GM19193 (cell line): ENCODE results near the gene DCBLD2.

Source experiments
- POLR2A ChIP-seq: IDR thresholded peaks from 4 replicates; pipeline ENCODE4 v1.6.1; 2011; ENCODE audit not compliant: insufficient read depth, insufficient read length; ENCODE audit errors: extremely low read depth

Gene DCBLD2

DNA sequence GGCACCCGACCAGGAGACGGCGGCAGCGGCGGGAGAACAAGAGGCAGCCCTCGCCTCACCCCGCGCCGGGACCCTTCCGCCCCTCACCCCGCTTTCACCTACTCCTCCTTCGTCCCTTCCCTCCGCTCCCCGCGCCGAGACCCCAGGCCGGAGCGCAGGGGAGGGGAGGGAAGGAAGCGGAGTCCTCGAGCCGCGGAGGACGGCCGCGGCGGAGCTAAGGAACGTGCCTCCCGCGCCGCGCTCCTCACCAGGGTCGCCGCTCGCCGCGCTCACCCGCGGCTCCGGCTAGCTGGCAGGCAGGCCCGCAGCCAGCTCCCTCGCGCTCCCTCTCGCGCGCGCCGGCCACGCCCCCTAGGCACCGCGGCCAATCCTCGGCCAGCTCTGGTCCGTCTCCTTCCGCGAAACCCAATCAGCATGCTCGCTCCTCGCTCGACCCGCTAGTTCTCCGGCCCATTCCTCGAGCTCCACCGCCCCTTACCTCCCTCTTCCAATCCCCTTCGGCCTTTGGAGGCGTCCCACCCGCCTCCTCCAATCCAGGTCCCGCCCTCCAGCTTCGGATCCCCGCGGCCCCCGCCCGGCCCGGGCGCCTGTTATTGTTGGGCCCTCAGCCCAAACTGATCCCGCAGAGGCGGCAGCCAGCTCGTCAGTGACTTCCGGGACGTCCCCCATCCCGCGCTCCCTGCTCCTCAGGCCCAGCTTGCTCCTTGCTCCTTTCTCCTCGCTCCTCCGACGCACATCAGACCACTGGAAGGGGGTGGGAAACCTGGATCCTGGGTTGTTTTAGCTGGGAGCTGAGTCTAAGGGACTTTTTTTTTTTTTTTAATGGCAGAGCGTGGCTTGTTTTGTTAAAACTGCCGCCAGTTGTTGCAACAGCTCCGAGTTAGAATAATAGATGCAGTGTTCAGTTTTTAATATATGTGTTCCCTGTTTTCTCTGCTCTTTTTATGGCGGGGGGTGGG is at the start of gene DCBLD2:
Gene DCBLD2 (minus strand): TSS at position 304 of the 959 bp plus-strand sequence. CDS start 369 bp downstream, outside the sequence.
- peak; percentile 56 for TF ChIP-seq POLR2A

GRCh38 chr3:98945666-98946065 is 44.2 kb upstream of the DCBLD2 start:
- no peak for TF ChIP-seq POLR2A

- TF ChIP-seq POLR2A: no peak
Observed at GRCh38 chr3:98945101-98945524, 43.6 kb upstream of the DCBLD2 start.

GRCh38 chr3:98930413-98930812 is 28.9 kb upstream of the DCBLD2 start:
- TF ChIP-seq POLR2A: no peak

- no peak for TF ChIP-seq POLR2A
Observed at GRCh38 chr3:98921957-98922356, 20.5 kb upstream of the DCBLD2 start.

GRCh38 chr3:98920166-98920565 is 18.7 kb upstream of the DCBLD2 start:
- no peak for TF ChIP-seq POLR2A

DNA sequence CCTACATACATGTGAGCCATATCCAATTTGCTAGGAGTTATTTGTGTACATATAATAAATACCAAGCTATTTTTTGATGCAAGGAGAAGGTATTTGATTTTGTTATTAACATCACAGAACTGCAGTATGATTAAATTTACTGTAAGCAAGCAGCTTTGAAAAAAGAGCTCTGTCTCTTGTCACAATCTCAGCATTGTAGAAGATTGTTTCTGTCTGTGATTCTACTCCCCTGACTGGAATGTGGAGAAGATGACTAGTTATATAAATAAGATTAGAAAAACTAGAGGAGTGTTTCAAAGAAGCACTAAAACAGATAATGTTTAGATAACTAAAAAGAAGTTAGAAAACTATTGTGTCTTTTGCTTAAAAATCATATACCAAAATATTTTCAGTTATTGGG is 17.1 kb upstream of the DCBLD2 start:
- no peak for TF ChIP-seq POLR2A

DNA sequence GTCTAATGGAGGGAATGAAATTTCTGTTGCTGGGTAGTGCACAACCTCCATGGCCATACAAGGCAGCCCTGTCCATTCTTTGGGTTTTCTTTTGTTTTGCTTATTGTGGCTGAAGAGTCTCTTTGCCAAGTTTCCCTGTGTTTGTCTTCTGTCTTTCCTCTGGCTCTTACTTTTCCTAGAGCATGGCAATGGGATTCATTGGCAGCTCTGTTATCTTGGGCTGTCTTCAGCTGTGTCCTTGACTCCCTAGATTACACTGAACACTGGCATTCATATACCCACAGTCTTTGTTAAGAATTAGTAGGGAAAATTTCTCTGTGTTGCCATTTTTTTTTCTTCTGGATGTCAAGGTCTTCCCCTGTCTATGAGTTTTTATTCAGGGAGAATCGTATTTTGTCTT is 16.1 kb upstream of the DCBLD2 start:
- TF ChIP-seq POLR2A: no peak

GRCh38 chr3:98914210-98915080 is 12.9 kb upstream of the DCBLD2 start:
- TF ChIP-seq POLR2A: no peak

DNA sequence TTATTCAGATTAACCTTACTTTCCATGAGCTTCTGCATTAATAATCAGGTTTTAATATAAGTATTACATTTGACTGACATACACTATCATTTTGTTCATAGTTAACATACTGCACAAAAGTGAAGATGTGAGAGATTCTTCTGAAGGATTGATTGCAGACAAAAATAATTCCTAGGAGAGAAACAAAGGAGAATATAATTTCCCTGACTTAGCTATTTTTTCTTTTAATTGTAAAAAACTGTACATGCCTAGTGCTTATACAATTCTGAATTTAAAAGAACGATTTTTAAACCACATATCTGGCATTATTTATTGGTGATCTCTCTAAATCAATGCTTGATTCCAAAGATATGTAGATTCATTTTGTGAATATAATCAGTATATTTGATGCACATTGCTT is 11.0 kb upstream of the DCBLD2 start:
- TF ChIP-seq POLR2A: no peak

GRCh38 chr3:98906230-98906629 is 4.7 kb upstream of the DCBLD2 start:
- TF ChIP-seq POLR2A: no peak

DNA sequence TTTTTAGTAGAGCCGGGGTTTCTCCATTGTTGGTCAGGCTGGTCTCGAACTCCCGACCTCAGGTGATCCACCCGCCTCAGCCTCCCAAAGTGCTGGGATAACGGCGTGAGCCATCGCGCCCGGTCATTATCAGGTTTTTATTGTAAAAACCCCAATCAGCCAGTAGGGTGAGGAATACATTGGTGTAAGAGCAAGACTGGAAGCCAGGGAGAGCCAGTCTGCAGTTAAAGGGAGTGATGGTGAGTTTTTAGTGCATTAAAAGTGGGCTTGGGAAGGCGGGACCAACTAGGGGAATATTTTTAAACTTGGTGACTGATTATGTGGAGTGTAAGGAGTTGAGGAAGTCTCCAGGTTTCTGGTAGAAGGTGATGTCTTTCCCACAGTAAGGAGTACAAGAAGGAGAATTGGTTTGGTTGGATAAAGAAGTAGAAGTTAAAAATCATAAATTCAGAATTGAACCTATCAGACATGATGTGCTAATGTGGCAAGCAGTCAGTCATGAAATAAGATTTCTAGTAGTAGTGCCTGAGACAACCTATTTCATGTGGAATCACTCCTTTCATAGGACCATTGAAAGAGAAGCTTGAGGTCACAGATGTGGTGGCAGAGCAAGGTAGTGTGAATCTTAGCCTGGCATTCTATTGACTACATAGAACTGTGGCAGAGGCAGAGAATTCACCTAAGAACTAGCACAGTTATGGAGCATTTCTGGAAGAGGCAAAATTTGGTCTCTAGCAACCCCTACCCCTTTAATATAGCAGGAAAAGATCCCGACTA is 2.4 kb upstream of the DCBLD2 start:
- no peak for TF ChIP-seq POLR2A

DNA sequence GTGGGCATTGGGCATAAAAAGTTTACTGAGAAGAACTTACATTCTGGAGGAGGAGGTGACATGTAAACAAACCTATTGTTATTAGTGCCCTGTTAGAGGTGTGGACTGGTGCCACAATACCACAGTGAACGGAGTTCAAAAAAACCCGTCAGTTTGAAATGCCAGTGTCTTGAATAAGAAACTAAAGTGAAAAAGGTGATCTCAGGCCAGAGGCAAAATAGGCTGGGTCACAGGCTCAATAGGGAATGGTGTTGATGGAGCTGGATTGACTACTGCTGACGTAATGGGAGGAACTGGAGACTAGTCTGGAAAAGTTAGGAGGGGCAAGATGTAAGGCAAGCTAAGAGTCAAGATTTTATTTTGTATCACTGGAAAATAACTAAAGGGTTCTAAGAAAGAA is 1.6 kb upstream of the DCBLD2 start:
- TF ChIP-seq POLR2A: no peak

DNA sequence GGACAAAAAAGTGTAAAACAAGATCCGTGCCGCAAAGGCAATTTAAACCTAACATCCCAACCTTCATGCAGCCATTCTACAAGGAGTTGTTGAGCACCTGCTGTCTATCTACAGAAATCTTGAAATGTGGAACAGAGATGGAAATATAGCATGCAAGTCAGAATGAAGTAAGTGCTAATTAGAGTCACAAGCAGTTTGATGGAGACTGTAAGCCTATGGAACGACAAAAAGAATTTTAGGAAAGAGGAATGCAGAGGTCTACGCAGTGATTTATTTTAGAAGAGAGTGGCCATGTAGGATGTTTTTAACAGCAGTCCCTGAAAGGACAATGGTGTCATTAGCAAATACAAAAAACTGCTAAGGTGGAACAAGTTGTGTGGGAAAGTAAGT is 851 bp upstream of the DCBLD2 start:
- no peak for TF ChIP-seq POLR2A

DNA sequence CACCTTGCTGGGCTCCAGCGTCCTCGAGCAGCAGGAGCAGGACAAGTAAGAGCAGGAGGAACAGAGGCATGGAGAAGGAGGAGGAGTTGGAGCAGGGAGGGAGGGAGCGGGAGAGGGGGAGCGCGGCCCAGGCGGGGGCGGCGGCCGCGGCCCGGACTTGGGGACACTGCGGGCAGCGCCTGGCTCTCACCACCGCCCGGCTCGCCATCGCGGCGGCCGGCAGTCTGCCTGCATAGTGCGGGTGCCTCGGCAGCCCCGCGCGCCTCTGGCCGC is 440 bp downstream of the DCBLD2 start:
- no peak for TF ChIP-seq POLR2A

GRCh38 chr3:98900265-98901118 is 1.0 kb downstream of the DCBLD2 start:
- TF ChIP-seq POLR2A: no peak
